Measurements from ENCODE around the gene RBM14.

The RBM14 gene

DNA sequence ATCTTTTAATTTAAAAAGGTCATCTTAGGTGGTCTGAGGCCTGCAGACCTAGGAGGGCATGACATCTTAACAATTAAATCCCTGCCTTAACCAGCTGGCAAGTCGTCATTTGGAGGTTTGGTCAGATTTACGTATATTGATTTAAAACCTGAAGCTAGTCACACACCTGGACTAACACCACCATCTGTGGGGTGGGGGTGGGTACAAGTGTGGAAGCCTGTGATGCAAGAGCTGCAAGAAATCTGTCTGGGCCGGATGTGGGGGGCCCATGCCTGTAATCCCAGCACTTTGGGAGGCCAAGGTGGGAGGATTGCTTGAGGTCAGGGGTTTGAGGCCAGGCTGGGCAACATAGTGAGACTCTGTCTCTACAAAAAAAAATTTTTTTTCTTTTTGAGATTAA is 35.2 kb upstream of the RBM14 start:
- TF ChIP-seq TAF1 (IDR thresholded peaks at IDR 0.05; ENCODE audit: low read depth) (no peak), TEAD4 (IDR thresholded peaks at IDR 0.05) (no peak), ZBTB7A (IDR thresholded peaks at IDR 0.05; ENCODE audit: low read depth) (no peak), TCF12 (IDR thresholded peaks at IDR 0.05; ENCODE audit: low read depth) (no peak), EP300 (IDR thresholded peaks at IDR 0.05; ENCODE audit: borderline replicate concordance) (no peak), YY1 (IDR thresholded peaks at IDR 0.05; ENCODE audit: low read depth) (no peak), CEBPB (IDR thresholded peaks at IDR 0.05) (no peak), NFIC (IDR thresholded peaks at IDR 0.05) (no peak), EGR1 (IDR thresholded peaks at IDR 0.05) (no peak), FOXM1 (IDR thresholded peaks at IDR 0.05; ENCODE audit: borderline replicate concordance, low read depth) (no peak), CREB1 (IDR thresholded peaks at IDR 0.05; ENCODE audit: low read depth) (no peak)
- TF ChIP-seq, protein P1, sequence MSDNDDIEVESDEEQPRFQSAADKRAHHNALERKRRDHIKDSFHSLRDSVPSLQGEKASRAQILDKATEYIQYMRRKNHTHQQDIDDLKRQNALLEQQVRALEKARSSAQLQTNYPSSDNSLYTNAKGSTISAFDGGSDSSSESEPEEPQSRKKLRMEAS (IDR thresholded peaks at IDR 0.05), result no peak
- TF ChIP-seq, protein P2, sequence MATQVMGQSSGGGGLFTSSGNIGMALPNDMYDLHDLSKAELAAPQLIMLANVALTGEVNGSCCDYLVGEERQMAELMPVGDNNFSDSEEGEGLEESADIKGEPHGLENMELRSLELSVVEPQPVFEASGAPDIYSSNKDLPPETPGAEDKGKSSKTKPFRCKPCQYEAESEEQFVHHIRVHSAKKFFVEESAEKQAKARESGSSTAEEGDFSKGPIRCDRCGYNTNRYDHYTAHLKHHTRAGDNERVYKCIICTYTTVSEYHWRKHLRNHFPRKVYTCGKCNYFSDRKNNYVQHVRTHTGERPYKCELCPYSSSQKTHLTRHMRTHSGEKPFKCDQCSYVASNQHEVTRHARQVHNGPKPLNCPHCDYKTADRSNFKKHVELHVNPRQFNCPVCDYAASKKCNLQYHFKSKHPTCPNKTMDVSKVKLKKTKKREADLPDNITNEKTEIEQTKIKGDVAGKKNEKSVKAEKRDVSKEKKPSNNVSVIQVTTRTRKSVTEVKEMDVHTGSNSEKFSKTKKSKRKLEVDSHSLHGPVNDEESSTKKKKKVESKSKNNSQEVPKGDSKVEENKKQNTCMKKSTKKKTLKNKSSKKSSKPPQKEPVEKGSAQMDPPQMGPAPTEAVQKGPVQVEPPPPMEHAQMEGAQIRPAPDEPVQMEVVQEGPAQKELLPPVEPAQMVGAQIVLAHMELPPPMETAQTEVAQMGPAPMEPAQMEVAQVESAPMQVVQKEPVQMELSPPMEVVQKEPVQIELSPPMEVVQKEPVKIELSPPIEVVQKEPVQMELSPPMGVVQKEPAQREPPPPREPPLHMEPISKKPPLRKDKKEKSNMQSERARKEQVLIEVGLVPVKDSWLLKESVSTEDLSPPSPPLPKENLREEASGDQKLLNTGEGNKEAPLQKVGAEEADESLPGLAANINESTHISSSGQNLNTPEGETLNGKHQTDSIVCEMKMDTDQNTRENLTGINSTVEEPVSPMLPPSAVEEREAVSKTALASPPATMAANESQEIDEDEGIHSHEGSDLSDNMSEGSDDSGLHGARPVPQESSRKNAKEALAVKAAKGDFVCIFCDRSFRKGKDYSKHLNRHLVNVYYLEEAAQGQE (IDR thresholded peaks at IDR 0.05; ENCODE audit: low read depth), result no peak
- TF ChIP-seq, protein P3, sequence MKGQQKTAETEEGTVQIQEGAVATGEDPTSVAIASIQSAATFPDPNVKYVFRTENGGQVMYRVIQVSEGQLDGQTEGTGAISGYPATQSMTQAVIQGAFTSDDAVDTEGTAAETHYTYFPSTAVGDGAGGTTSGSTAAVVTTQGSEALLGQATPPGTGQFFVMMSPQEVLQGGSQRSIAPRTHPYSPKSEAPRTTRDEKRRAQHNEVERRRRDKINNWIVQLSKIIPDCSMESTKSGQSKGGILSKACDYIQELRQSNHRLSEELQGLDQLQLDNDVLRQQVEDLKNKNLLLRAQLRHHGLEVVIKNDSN (IDR thresholded peaks at IDR 0.05), result no peak

DNA sequence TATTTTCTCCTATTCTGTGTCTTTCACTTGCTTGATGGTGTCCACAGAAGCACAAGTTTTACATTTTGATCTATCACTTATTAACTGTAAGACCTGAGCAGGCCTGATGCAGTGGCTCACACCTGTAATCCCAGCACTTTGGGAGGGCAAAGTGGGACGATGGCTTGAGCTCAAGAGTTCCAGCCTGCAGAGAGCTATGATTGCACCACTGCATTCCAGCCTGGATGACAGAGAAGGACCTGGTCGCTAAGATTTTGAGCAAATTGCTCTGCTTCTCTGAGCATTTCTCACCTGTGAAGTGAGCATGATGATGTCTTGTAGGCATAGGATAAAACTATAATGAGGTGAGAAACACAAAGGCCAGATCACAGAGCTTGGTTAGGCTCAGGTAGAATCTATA is 30.3 kb upstream of the RBM14 start:
- TF ChIP-seq EGR1 (IDR thresholded peaks at IDR 0.05), result no peak
- no peak for TF ChIP-seq CEBPB (IDR thresholded peaks at IDR 0.05)
- TF ChIP-seq CREB1 (IDR thresholded peaks at IDR 0.05; ENCODE audit: low read depth), result no peak
- no peak for TF ChIP-seq RAD21 (IDR thresholded peaks at IDR 0.05; ENCODE audit: low read depth)
- TF ChIP-seq ZBTB7A (IDR thresholded peaks at IDR 0.05; ENCODE audit: low read depth), result no peak
- TF ChIP-seq, protein P1 (IDR thresholded peaks at IDR 0.05), result no peak
- TF ChIP-seq TAF1 (IDR thresholded peaks at IDR 0.05; ENCODE audit: low read depth), result no peak
- TF ChIP-seq YY1 (IDR thresholded peaks at IDR 0.05; ENCODE audit: low read depth), result no peak
- TF ChIP-seq TEAD4 (IDR thresholded peaks at IDR 0.05), result no peak
- no peak for TF ChIP-seq TCF12 (IDR thresholded peaks at IDR 0.05; ENCODE audit: low read depth)
- no peak for TF ChIP-seq FOXM1 (IDR thresholded peaks at IDR 0.05; ENCODE audit: borderline replicate concordance, low read depth)
- TF ChIP-seq, protein P2 (IDR thresholded peaks at IDR 0.05; ENCODE audit: low read depth), result no peak
- TF ChIP-seq NFIC (IDR thresholded peaks at IDR 0.05), result no peak
- TF ChIP-seq, protein P3 (IDR thresholded peaks at IDR 0.05), result no peak
- TF ChIP-seq EP300 (IDR thresholded peaks at IDR 0.05; ENCODE audit: borderline replicate concordance), result no peak

DNA sequence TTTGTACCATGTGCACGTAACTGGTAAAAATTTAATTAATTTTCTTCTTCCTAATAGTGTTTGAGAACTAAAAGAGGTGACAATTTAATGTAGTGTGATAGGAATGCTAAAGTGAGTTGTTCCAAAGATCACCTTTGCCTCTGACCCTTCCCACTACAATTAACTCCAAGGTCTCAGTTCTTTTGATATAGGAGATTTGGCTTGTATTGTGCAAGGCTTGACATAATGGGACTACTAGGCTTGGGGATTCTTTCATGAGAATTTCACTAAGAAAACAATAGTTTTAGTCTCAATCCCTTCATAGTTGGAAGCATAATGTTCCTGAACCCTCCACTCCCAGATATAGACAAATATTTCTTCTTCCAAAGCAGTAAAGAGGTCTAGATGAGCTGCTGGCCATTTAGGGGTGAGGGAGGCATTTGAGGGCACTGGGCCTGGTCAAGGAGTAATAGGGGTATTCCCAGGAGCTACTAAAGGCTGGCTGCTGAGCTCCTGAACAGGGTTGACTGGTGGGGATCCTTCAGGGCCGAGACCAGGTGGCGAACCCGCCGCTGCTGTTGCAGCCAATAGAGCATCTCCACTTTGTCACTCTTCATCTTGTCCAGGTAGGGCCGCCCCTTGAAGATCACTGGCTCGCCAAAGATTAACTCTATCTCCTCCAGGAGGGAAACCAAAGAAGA is 26.3 kb upstream of the RBM14 start:
- no peak for TF ChIP-seq RAD21 (IDR thresholded peaks at IDR 0.05; ENCODE audit: low read depth)
- no peak for TF ChIP-seq CREB1 (IDR thresholded peaks at IDR 0.05; ENCODE audit: low read depth)
- TF ChIP-seq EP300 (IDR thresholded peaks at IDR 0.05; ENCODE audit: borderline replicate concordance), result no peak
- TF ChIP-seq, protein P2 (IDR thresholded peaks at IDR 0.05; ENCODE audit: low read depth), result no peak
- TF ChIP-seq, protein P1 (IDR thresholded peaks at IDR 0.05), result no peak

DNA sequence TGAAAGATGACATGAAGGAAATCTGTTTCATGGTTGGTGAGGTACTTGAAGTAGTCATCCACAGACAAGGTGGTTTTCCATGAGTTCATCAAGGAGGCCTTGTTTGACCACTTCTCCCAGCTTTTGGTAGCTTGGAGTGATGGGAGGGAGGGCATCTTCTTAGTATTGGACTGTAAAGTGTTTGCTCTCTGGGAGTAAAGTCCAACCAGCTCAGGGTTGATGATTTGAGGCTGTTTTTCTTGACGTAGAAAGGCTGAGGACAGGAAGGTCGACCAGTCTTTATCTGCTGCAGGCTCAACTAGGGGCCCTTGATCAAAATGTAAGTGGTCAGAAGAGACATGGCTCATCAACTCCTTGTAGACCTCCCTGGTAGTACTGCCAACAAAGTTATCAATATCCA is 25.3 kb upstream of the RBM14 start:
- TF ChIP-seq, protein P2 (IDR thresholded peaks at IDR 0.05; ENCODE audit: low read depth), result no peak
- TF ChIP-seq TAF1 (IDR thresholded peaks at IDR 0.05; ENCODE audit: low read depth), result no peak
- TF ChIP-seq CREB1 (IDR thresholded peaks at IDR 0.05; ENCODE audit: low read depth), result no peak
- TF ChIP-seq RAD21 (IDR thresholded peaks at IDR 0.05; ENCODE audit: low read depth), result no peak
- TF ChIP-seq ZBTB7A (IDR thresholded peaks at IDR 0.05; ENCODE audit: low read depth), result no peak
- TF ChIP-seq, protein P1 (IDR thresholded peaks at IDR 0.05), result no peak
- TF ChIP-seq FOXM1 (IDR thresholded peaks at IDR 0.05; ENCODE audit: borderline replicate concordance, low read depth), result no peak
- no peak for TF ChIP-seq EGR1 (IDR thresholded peaks at IDR 0.05)
- no peak for TF ChIP-seq EP300 (IDR thresholded peaks at IDR 0.05; ENCODE audit: borderline replicate concordance)
- TF ChIP-seq, protein P3 (IDR thresholded peaks at IDR 0.05), result no peak
- TF ChIP-seq NFIC (IDR thresholded peaks at IDR 0.05), result no peak
- TF ChIP-seq CEBPB (IDR thresholded peaks at IDR 0.05), result no peak
- TF ChIP-seq TCF12 (IDR thresholded peaks at IDR 0.05; ENCODE audit: low read depth), result no peak
- TF ChIP-seq TEAD4 (IDR thresholded peaks at IDR 0.05), result no peak
- TF ChIP-seq YY1 (IDR thresholded peaks at IDR 0.05; ENCODE audit: low read depth), result no peak

All from Ishikawa (cell line).